Measurements from ENCODE around the gene VAV3.

Gene VAV3

GRCh38 chr1:107626073-107626796 is 338.7 kb downstream of the VAV3 start:
- DNase-seq = peak; percentile 57

- DNase-seq = no peak
These were observed 339.5 kb downstream of the VAV3 start for GRCh38 chr1:107625405-107626029.

DNA sequence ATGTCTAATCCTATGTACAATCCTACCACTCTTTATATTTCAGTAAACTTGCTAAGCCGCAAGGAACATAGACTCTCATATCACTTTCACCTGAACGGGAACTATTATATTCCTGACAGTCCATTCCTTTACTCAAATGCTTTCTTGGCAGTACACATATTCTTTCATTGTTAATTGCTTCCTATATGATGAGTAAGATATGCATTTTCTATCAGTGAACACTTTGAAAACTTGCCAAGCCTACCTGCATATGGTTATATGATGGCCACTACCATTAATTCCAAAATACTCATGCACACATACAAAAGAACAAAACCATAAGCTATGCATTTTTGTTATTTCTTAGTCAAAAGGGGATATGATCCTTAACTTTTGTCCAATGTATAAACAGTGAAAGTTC is 341.5 kb downstream of the VAV3 start:
- no peak for DNase-seq

DNA sequence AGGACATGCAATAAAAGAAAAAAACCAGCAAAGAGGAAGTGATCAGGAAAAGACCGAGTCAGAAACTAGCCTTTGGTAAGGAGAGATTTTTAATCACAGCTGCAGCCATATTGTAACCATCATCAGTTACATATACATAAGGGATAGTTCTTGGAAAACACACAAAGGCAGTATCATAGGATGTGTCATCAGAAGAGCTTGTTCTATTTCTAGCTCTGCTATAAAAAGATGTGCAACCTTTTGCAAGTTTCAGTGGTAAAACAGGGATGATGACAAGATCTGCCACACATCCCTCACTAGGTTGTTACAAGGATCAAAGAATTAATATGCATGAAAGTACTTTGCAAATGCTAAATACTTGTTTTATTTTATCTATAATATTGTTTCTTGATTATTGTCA is 342.0 kb downstream of the VAV3 start:
- peak; percentile 72 for DNase-seq

- no peak for DNase-seq
These were observed 342.4 kb downstream of the VAV3 start for GRCh38 chr1:107622535-107622934.

DNA sequence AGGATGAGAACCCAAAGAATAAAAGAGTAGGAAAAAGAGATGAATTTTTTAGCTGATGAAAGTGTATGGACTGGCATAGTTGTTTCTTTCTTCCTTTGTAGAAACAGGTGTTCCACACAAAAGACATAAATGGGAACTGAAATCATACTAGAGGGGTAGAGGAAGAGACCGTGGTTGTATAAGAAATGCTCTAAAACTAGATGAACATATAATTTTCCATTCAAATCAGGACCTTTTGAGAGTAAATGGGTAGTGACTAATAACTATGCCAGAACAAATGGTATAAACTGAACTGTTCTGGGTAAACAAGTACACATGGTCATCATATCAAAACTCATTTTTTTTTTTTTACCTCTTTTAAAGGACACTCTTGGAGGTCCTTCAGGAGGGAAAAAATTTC is 344.2 kb downstream of the VAV3 start:
- DNase-seq = no peak

GRCh38 chr1:107618539-107618938 is 346.4 kb downstream of the VAV3 start:
- DNase-seq = no peak

DNA sequence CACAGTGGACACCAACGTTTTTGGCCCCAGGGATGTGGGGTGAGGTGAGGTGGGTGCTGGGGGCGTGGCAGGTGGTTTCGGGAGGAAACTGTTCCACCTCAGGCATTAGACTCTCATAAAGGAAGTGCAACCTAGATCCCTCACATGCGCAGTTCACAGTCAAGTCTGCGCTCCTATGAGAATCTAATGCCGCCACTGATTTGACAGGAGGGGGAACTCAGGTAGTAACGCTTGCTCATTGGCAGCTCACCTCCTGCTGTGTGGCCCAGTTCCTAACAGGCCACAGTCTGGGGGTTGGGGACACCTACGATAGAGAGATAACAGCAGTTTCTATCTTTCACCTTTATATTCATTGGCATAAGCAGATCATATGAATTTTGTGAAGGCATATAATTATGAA is 347.1 kb downstream of the VAV3 start:
- no peak for DNase-seq

GRCh38 chr1:107617456-107617855 is 347.5 kb downstream of the VAV3 start:
- no peak for DNase-seq

GRCh38 chr1:107609808-107610207 is 355.2 kb downstream of the VAV3 start:
- DNase-seq = no peak

DNA sequence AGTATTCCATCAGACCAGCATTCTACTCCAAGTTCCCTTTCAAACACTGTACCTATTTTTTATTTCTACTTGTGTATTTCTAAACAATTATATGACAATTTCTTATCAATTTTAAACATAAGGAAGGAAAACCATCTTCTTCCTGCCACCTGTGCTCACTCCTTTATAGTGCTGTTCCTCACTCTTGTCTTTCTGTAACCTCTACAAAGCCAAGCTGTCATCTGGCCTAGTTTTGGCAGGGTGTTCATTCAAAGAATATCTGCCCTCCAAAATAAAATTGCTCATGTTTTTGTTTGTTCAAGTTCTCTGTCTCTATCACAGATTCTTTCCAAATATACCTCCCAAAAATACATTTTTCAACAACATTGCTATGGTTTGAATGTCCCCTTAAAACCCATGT is 360.2 kb downstream of the VAV3 start:
- DNase-seq = no peak

GRCh38 chr1:107600607-107601160 is 364.3 kb downstream of the VAV3 start:
- DNase-seq = no peak

DNA sequence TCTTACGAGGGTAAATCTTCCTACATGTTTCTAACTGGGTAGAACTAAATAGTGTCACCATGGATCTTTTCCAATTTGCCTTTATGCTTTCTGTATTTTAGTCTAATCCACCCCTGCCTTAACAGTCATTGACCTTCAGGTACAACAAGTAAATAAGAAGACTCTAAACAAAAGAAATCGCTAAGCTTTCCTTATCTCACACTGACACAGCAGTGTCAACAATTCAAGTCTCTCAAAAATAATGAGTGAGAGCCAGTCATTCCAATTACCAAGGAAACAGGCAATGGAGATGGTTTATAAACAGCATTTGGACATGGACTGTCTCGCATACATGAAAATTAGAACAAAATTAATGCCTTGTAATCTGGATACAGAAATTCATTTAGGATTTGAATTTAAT is 365.8 kb downstream of the VAV3 start:
- no peak for DNase-seq

GRCh38 chr1:107597290-107597689 is 367.7 kb downstream of the VAV3 start:
- no peak for DNase-seq

GRCh38 chr1:107594536-107594935 is 370.4 kb downstream of the VAV3 start:
- peak; percentile 37 for DNase-seq

DNA sequence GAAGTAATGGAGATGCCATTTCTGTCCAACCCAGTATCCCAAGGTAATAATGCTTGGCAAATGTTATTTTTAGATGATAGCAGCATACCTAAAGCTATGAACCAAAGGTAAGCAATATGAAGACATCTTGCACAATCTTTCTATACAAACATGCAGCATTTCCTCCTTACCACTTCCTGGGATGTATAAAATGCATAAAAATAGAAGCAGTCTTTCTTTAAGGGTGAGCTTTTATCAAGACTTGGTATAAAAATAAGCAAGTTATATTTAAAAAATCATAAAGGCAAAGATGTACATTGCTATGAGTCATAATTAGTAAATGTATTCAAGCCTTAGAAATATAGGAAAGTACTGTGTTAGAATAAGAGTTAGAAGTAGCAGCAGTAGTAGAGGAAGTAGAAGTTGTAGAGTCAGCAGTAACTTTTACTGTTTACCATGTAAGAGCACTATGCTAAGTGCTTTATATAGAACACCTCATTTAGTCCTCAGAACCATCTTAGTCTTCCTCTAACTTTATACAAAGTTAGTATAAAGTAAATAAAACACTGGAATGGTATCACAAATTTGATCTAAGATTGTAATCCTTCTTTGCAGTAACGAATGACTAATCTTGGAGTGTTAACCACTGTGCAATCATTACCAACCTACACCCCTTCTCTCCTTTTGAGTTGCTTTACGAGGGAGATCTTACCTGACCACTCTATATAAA is 371.3 kb downstream of the VAV3 start:
- DNase-seq = peak; percentile 3

DNA sequence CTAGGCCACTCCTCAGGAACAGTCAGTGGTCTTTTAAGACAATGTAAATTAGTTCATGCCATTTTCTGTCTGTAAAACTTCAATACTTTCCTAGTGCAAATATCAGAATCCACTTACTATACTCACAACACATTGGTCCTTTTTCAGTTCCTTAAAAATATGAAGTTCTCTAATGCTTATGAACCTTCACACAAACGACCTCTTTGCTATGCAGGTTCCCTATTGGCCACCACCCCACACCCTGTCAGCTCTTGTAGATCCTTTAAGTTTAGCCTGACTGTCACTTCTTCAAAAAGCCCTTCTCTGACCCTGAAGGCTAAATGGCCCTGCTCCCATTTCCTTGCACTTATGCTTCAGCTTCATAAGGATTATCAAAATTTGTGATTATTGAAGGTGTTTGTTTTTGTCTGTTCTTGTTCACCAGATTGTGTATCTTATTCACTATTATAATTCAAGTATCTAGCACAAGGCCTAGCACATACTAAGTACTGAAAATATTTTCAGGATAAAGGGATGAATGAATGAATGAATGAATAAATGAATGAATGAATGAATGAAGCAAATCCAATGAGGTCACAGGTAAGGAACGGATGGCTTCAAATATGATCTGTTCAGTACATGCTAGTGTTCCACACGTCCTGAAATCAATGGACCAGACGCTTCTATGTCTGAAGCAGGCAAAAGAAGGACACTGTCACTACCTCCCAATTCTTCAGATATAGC is 373.9 kb downstream of the VAV3 start:
- no peak for DNase-seq

GRCh38 chr1:107590087-107590486 is 374.9 kb downstream of the VAV3 start:
- no peak for DNase-seq

DNA sequence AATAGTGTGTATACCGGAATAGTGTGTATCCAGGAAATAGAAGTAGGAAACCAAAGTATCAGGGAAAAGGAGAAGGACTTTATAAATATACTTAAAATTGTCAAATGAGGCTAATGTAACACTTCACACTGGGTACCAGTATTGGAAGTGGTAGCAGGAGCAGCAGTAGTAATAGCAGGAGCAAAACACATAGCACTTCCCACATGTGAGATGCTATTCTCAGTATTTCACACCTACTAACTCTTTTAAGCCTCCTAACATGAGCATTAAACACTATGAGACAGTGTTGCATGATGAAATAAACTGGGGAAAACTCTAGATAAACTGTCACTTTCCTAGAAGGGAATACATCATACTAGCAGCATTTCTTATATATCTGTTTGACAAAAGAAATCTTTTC is 376.7 kb downstream of the VAV3 start:
- no peak for DNase-seq

DNA sequence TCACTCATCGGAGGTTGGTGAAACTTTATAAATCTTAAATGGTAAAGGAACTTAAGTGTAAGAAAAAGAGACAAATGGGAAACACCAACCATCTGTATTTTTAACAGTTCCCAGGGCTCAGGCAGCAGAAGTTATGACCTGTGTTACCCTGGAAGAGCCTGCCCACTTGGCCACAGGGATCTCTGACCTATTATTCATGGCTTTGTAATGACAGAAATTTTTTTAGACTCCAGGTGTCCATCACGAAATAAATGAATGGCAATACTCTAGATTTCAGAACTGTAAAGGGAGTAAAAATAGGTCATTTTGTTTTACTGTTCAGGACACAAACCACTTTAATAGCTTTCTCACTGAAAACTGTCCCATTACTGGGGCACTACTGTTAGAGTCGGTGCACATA is 389.8 kb downstream of the VAV3 start:
- DNase-seq = no peak

DNA sequence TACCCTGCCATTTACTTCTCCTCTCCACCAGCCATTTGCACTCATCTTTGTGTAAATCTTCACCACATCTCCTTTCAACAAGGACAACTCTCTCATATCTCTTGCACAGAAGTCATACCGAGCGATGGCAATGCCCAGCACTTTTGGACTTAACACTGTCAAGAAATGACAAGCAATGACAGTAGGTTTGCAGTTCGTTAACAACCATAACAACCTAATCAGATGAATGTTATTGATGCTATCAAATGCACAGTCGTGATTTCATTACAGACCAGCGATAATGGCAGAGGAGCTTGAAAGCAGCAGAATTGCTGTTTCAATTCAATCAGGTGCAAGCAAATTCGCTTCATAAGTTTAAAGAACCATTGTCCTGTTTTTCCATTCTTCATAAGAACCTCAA is 390.9 kb downstream of the VAV3 start:
- DNase-seq = no peak

DNA sequence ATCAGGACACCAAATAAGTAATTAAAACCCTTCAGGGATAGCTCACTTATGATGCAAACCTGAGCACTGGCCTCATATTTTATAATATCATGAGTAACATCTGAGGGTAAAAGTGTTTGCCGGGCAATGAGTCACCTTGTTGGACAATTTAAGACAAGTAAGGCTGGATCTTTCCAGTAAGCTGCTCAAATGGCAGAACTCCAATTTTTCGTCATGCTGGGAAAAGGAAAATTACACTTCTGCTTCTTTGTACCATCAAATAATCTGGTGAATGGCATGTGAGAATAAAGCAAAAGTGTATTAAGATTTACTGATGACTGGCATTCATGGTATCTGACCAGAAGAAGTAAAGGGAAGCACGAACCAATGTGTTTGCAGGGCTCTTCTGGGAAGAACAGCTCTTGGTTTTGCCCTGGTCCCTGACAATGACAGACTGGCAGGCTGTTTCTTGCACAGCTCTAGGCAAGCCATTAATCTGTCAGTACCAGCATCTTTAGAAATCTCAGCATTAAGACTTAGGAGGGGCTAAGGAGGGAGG is 392.2 kb downstream of the VAV3 start:
- DNase-seq = peak; percentile 74

- DNase-seq = no peak
These were observed 394.2 kb downstream of the VAV3 start for GRCh38 chr1:107570768-107571167.
